Pancreas (tissue), 10 donors: ENCODE data around the gene CCT3. TPM values are rescaled to one million over a fixed set of nuclear protein-coding genes. Genes with fewer than 3 reads are reported as not detected.

Source experiments
- ATAC-seq, 4 donors: fragments of 200-7000 bp; cut with Tn5 transposase; one replicate each; pipeline versions ENCODE4 v1.8.0 to v1.9.1; 2020; ENCODE audit warnings: mild to moderate bottlenecking in 4 of 4, moderate library complexity in 4 of 4
- DNase-seq, 6 donors: peaks; one replicate each; pipeline ENCODE4 v3.0.0-alpha.2; 2020
- FAIRE-seq: peaks from 2 replicates; lab custom pipeline; 2012; peaks lifted over from hg19 to GRCh38; lab: Jason Lieb, UNC
- H3K27ac ChIP-seq, 4 donors: fragments of 200-600 bp; sonication (generic); 1 replicate in 3 of 4; 2 replicates in 1 of 4; pipeline versions ENCODE4 v1.5.0 to v1.8.0; 2020
- H3K27me3 ChIP-seq, 4 donors: fragments of 200-600 bp; one replicate each; pipeline ENCODE4 v1.8.0; 2021
- H3K36me3 ChIP-seq, 3 donors: fragments of 200-600 bp; sonication (generic) in 1 of 3; one replicate each; pipeline versions ENCODE4 v1.5.0 to v1.8.0; 2020 to 2021
- H3K4me1 ChIP-seq, 3 donors: fragments of 200-600 bp; one replicate each; pipeline ENCODE4 v1.8.0; 2021
- H3K4me3 ChIP-seq, 4 donors: fragments of 200-600 bp; sonication (generic) in 2 of 4; one replicate each; pipeline versions ENCODE4 v1.5.0 to v1.8.0; 2020 to 2021
- H3K9me3 ChIP-seq, 4 donors: fragments of 200-600 bp; one replicate each; pipeline ENCODE4 v1.8.0; 2021
- CTCF ChIP-seq, 4 donors: fragments of 200-600 bp; sonication (generic) in 3 of 4; IDR thresholded peaks; one replicate each; pipeline versions ENCODE4 v1.5.0 to v1.8.0; 2021; ENCODE audit warnings: antibody characterized with exemption in 4 of 4
- WGBS, 2 donors: extraction: QIAGEN DNeasy Blood & Tissue Kit; methylation state at CpG; one replicate each; pipeline ENCODE4 v1.1.7; 2013; 5-methylcytosine and 5-hydroxymethylcytosine counted together
- intact Hi-C, 3 donors: fragments of 100-400 bp; cut with DNase I; formaldehyde crosslinking; loops; one replicate each; pipeline versions ENCODE4 v1.11.1 to v1.14.2; 2022
- polyA plus RNA-seq, 2 donors: library from polyadenylated mRNA; stranded (reverse); fragments of 200-250 nt; gene quantifications; one replicate each; pipeline ENCODE4 v1.2.3, GENCODE V29; 2013
- total RNA-seq, 6 donors: library from RNA; stranded (reverse); fragmentation: NEBNext Ultra II Directional in 4 of 6; extraction: Animal tissue kit (Norgen Biotek cat#: 25700) in 4 of 6; gene quantifications; one replicate each; pipeline versions ENCODE4 v1.2.1 to v1.2.4, GENCODE V29; 2021 to 2023
- donor health status: healthy with polysubstance abuse.
- donor health status: DM: no; HTN: no; CAD: no; lungs with moderate emphysema.
- donor health status: DM: no; HTN: no; CAD: no.
- donor health status: control.
- donor health status: control.
- donor health status: Bipolar disorder and iron deficiency.
- donor health status: DM: yes; HTN: yes; CAD: no.
- donor health status: DM: no; HTN: no; CAD: no.
- donor health status: DM: no; HTN: no; CAD: no.
- donor health status: DM: yes; HTN: yes; CAD: no.

CCT3 gene
- 100 to 1,000 TPM in 1 of 6 donors, 10 to 100 TPM in 5; 47.1 to 107 (median 87.1) TPM for total RNA-seq
- polyA plus RNA-seq, result 10 to 100 TPM; 58.3 to 81.5 TPM

- DNase-seq (peak; percentile 99 to 100 (median 100)), FAIRE-seq (peak; percentile 90), ATAC-seq (peak; percentile 94 to 97 (median 95))
- 0% methylated on average over 47 of the region's 47 CpGs for WGBS, 2 donors
- TF ChIP-seq CTCF (IDR thresholded peaks at IDR 0.05), result no peak
- Histone ChIP-seq H3K4me1 (peaks cover 15 to 18% (median 17%) of the 10 kb centered on the region in 3 donors), H3K27ac (peak within 1 kb of the TSS; percentile 62 to 83 (median 66)), H3K4me3 (peak within 1 kb of the TSS; percentile 59 to 89 (median 88)), H3K9me3 (no peaks in the 10 kb centered on the region), H3K27me3 (no peaks in the 10 kb centered on the region), H3K36me3 (peaks cover 0 to 11% (median 0%) of the 10 kb centered on the region in 3 donors)
- intact Hi-C loops, result no loop called here
Observed at GRCh38 chr1:156338180-156338976, at the start of gene CCT3, which contains the start of gene TSACC. Gene CCT3 (minus strand): TSS chr1:156338292. CDS start chr1:156338184, 108 bp downstream. Gene TSACC (plus strand): TSS chr1:156338526. CDS start chr1:156339758, 1,232 bp downstream.

- no peaks in the 10 kb centered on the region for H3K9me3 ChIP-seq
- H3K4me1 ChIP-seq, result no peaks in the 10 kb centered on the region
- no peak overlapping the region for H3K4me3 ChIP-seq
- DNase-seq, result no peak
- no peak for TF ChIP-seq CTCF (IDR thresholded peaks at IDR 0.05)
- FAIRE-seq, result no peak
- H3K27ac ChIP-seq, result no peak overlapping the region
- no peaks in the 10 kb centered on the region for H3K27me3 ChIP-seq
- ATAC-seq, result no peak
- 29 to 34% methylated on average over 15 of the region's 15 CpGs for WGBS, 2 donors
- no peaks in the 10 kb centered on the region for H3K36me3 ChIP-seq
- intact Hi-C loops, result loop anchor here (2.0 to 10.0 kb wide), 3 partner anchors 57 to 59 kb away; no protein-coding TSS in a partner anchor
Observed at GRCh38 chr1:156387870-156388173, 49.7 kb upstream of the CCT3 start.

- 68 to 79% methylated on average over 8 of the region's 8 CpGs for WGBS, 2 donors
- ATAC-seq (no peak), FAIRE-seq (no peak), DNase-seq (no peak)
- Histone ChIP-seq H3K4me3 (no peak overlapping the region), H3K4me1 (no peaks in the 10 kb centered on the region), H3K27ac (no peak overlapping the region), H3K9me3 (no peaks in the 10 kb centered on the region), H3K27me3 (no peaks in the 10 kb centered on the region), H3K36me3 (no peaks in the 10 kb centered on the region)
- TF ChIP-seq CTCF (IDR thresholded peaks at IDR 0.05), result no peak
- intact Hi-C loops, result loop anchor here (2.0 to 10.0 kb wide), 3 partner anchors 58 to 60 kb away; no protein-coding TSS in a partner anchor
Observed at GRCh38 chr1:156386949-156387869, 49.1 kb upstream of the CCT3 start.

GRCh38 chr1:156386134-156386901 is 48.2 kb upstream of the CCT3 start:
- intact Hi-C loops, result loop anchor here (2.0 to 10.0 kb wide), 3 partner anchors 58 to 61 kb away; no protein-coding TSS in a partner anchor
- Histone ChIP-seq H3K36me3 (no peaks in the 10 kb centered on the region), H3K4me3 (no peak overlapping the region), H3K9me3 (no peaks in the 10 kb centered on the region), H3K27ac (no peak overlapping the region), H3K27me3 (no peaks in the 10 kb centered on the region), H3K4me1 (no peaks in the 10 kb centered on the region)
- DNase-seq (no peak), FAIRE-seq (no peak), ATAC-seq (no peak)
- TF ChIP-seq CTCF (IDR thresholded peaks at IDR 0.05), result no peak
- 59 to 72% methylated on average over 6 of the region's 6 CpGs for WGBS, 2 donors
